OCI-LY1 (cell line): Measurements from ENCODE around the gene SOCS1.

Experiments used
- H2AFZ ChIP-seq: fragments of 200-600 bp; sonication (generic), shearing (Covaris generic); 2 replicates; pipeline ENCODE4 v1.6.0; 2014; ENCODE audit warnings: antibody characterized with exemption, mild to moderate bottlenecking, low read length
- H3F3A ChIP-seq: fragments of 200-600 bp; sonication (generic), shearing (Covaris generic); 2 replicates; pipeline ENCODE4 v1.6.0; 2014; ENCODE audit warnings: mild to moderate bottlenecking, antibody characterized with exemption, low read length, moderate library complexity; ENCODE audit not compliant: insufficient read depth
- H3K27ac ChIP-seq: fragments of 200-600 bp; sonication (generic); 2 replicates; pipeline ENCODE4 v1.5.1; 2014; ENCODE audit warnings: low read length, mixed run types, mild to moderate bottlenecking, low read depth; ENCODE audit not compliant: poor library complexity, severe bottlenecking
- H3K27me3 ChIP-seq: fragments of 200-600 bp; sonication (generic); 2 replicates; pipeline ENCODE4 v1.6.0; 2014; ENCODE audit warnings: antibody characterized with exemption, mild to moderate bottlenecking, low read length, moderate library complexity; ENCODE audit not compliant: insufficient read depth
- H3K36me3 ChIP-seq: fragments of 200-600 bp; sonication (generic); 2 replicates; pipeline ENCODE4 v1.6.1; 2014; ENCODE audit warnings: mild to moderate bottlenecking, antibody characterized with exemption, low read length, moderate library complexity, mixed read lengths; ENCODE audit not compliant: insufficient read depth
- H3K4me1 ChIP-seq: fragments of 200-600 bp; sonication (generic); 2 replicates; pipeline ENCODE4 v1.5.1; 2014; ENCODE audit warnings: mild to moderate bottlenecking, low read length, moderate library complexity; ENCODE audit not compliant: insufficient read depth, severe bottlenecking
- H3K4me2 ChIP-seq: fragments of 200-600 bp; sonication (generic), shearing (Covaris generic); 2 replicates; pipeline ENCODE4 v1.6.1; 2014; ENCODE audit warnings: low read length
- H3K4me3 ChIP-seq: fragments of 200-600 bp; sonication (generic); 2 replicates; pipeline ENCODE4 v1.5.1; 2014; ENCODE audit warnings: low read length, low read depth, mild to moderate bottlenecking, mixed read lengths; ENCODE audit not compliant: poor library complexity, severe bottlenecking
- H3K79me2 ChIP-seq: fragments of 200-600 bp; shearing (Covaris generic); 2 replicates; pipeline ENCODE4 v1.6.1; 2016; ENCODE audit warnings: mixed run types, low read length, mixed read lengths; ENCODE audit not compliant: insufficient read depth
- H3K9ac ChIP-seq: fragments of 200-600 bp; sonication (generic), shearing (Covaris generic); 2 replicates; pipeline ENCODE4 v1.6.1; 2014; ENCODE audit warnings: mild to moderate bottlenecking, low read length, mixed read lengths
- H3K9me2 ChIP-seq: fragments of 200-600 bp; sonication (generic), shearing (Covaris generic); 2 replicates; pipeline ENCODE4 v1.6.1; 2014; ENCODE audit warnings: low read depth, mild to moderate bottlenecking, low read length, mixed read lengths
- H3K9me3 ChIP-seq: fragments of 200-600 bp; shearing (Covaris generic); 2 replicates; pipeline ENCODE4 v1.6.1; 2014; ENCODE audit warnings: low read length, mixed read lengths
- H4K20me1 ChIP-seq: fragments of 200-600 bp; sonication (generic), shearing (Covaris generic); 2 replicates; pipeline ENCODE4 v1.6.0; 2016; ENCODE audit warnings: mild to moderate bottlenecking, low read length; ENCODE audit not compliant: insufficient read depth
- CTCF ChIP-seq: fragments of 200-600 bp; sonication (generic), shearing (Covaris generic); IDR thresholded peaks from 2 replicates; pipeline ENCODE4 v1.5.1; 2017; ENCODE audit warnings: mild to moderate bottlenecking, antibody characterized with exemption, low read length, moderate library complexity, mixed read lengths
- EZH2 ChIP-seq: fragments of 200-600 bp; sonication (generic), shearing (Covaris generic); IDR thresholded peaks from 2 replicates; pipeline ENCODE4 v1.8.0; 2017; ENCODE audit warnings: borderline replicate concordance, mixed run types, mild to moderate bottlenecking, antibody characterized with exemption, low read length, moderate library complexity, mixed read lengths

SOCS1 gene

GRCh38 chr16:11296351-11296705 is 40.3 kb upstream of the SOCS1 start:
- peaks cover 76% of the 10 kb centered on the region for H3K4me1 ChIP-seq
- H3K4me2 ChIP-seq, result peak overlapping the region; percentile 62; the same call in 1 of the 2 replicates
- H3K9me3 ChIP-seq, result no peaks in the 10 kb centered on the region
- H3F3A ChIP-seq, result peaks cover 8% of the 10 kb centered on the region
- no peak for TF ChIP-seq EZH2
- H3K27ac ChIP-seq, result peak overlapping the region; percentile 98
- no peaks in the 10 kb centered on the region for H3K9me2 ChIP-seq
- H4K20me1 ChIP-seq, result no peaks in the 10 kb centered on the region
- no peaks in the 10 kb centered on the region for H3K27me3 ChIP-seq
- H3K79me2 ChIP-seq, result no peaks in the 10 kb centered on the region
- no peak overlapping the region for H2AFZ ChIP-seq
- peak overlapping the region; percentile 59; the same call in 1 of the 2 replicates for H3K9ac ChIP-seq
- H3K4me3 ChIP-seq, result no peak overlapping the region
- no peaks in the 10 kb centered on the region for H3K36me3 ChIP-seq

GRCh38 chr16:11295672-11296071 is 39.7 kb upstream of the SOCS1 start:
- H3K9ac ChIP-seq, result peak overlapping the region; percentile 59; the same call in 1 of the 2 replicates
- H3K4me2 ChIP-seq, result no peak overlapping the region; the same call in 1 of the 2 replicates
- H3K4me3 ChIP-seq, result no peak overlapping the region
- no peaks in the 10 kb centered on the region for H3K36me3 ChIP-seq
- H3K4me1 ChIP-seq, result peaks cover 76% of the 10 kb centered on the region
- no peaks in the 10 kb centered on the region for H3K27me3 ChIP-seq
- no peak for TF ChIP-seq EZH2
- no peak for TF ChIP-seq CTCF
- peak overlapping the region; percentile 98 for H3K27ac ChIP-seq
- H2AFZ ChIP-seq, result no peak overlapping the region
- H3K9me3 ChIP-seq, result no peaks in the 10 kb centered on the region
- no peaks in the 10 kb centered on the region for H3K79me2 ChIP-seq
- H4K20me1 ChIP-seq, result no peaks in the 10 kb centered on the region
- H3K9me2 ChIP-seq, result no peaks in the 10 kb centered on the region
- H3F3A ChIP-seq, result peaks cover 8% of the 10 kb centered on the region

DNA sequence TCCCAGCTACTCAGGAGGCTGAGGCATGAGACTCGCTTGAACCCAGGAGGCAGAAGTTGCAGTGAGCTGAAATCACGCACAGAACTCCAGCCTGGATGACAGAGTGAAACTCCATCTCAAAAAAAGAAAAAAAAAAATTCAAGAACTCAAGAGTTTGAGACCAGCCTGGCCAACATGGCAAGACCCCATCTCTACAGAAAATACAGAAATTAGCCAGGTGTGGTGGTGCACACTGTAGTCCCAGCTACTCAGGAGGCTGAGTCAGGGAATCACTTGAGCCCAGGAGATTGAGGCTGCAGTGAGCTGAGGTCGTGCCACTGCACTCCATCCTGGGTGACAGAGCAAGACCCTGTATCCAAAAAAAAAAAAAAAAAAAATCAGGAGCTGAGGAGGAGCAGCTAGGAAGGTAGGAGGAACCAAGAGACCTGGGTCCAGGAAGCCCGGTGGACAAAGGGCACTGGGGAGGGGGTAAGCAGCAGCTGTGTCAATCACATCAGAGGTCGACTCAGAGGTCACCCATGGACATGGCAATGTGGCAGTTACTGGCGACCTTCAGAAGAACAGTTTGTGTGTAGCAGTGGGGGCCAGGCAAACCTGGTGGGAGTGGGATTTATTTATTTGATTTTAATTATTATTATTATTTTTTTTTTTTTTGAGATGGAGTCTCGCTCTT is 36.2 kb upstream of the SOCS1 start:
- Histone ChIP-seq H3K9me3 (no peaks in the 10 kb centered on the region), H3K27ac (no peak overlapping the region), H3K4me1 (peaks cover 46% of the 10 kb centered on the region), H3K9me2 (no peaks in the 10 kb centered on the region), H3K4me2 (no peak overlapping the region), H3K79me2 (no peaks in the 10 kb centered on the region), H2AFZ (no peak overlapping the region), H3K9ac (no peak overlapping the region), H4K20me1 (no peaks in the 10 kb centered on the region), H3K4me3 (no peak overlapping the region), H3F3A (peaks cover 4% of the 10 kb centered on the region), H3K36me3 (no peaks in the 10 kb centered on the region), H3K27me3 (no peaks in the 10 kb centered on the region)
- TF ChIP-seq CTCF, result no peak
- TF ChIP-seq EZH2, result no peak

DNA sequence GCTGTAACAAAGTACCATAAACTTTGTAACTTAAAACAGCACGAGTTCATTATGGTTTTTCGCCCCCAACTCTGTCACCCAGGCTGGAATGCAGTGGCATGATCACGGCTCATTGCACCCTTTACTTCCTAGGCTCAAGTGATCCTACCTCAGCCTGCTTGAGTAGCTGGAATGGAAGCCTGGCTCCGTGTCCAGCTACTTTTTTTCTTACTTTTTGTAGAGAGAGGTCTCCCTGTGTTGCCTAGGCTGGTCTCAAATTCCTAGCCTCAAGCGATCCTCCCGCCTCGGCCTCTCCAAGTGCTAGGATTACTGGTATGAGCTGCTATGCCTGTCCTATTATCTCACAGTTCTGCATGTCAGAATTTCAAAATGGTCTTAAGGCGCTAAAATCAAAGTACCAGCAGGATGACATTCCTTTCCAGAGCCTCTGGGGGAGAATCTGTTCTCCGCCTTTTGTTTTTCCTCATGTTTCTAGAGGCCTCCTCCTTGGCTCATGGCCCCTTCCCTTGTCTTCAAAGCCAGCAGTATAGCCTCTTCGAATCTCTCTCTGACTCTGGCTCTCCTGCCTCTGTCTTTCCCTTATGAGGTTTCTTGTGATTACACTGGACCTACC is 35.2 kb upstream of the SOCS1 start:
- H3K27ac ChIP-seq, result no peak overlapping the region
- H3F3A ChIP-seq, result peaks cover 4% of the 10 kb centered on the region
- no peaks in the 10 kb centered on the region for H3K27me3 ChIP-seq
- H3K36me3 ChIP-seq, result no peaks in the 10 kb centered on the region
- no peak overlapping the region for H3K4me3 ChIP-seq
- H3K9me2 ChIP-seq, result no peaks in the 10 kb centered on the region
- H3K4me1 ChIP-seq, result peaks cover 39% of the 10 kb centered on the region
- H3K9ac ChIP-seq, result no peak overlapping the region
- H3K9me3 ChIP-seq, result no peaks in the 10 kb centered on the region
- no peaks in the 10 kb centered on the region for H3K79me2 ChIP-seq
- H2AFZ ChIP-seq, result no peak overlapping the region
- no peaks in the 10 kb centered on the region for H4K20me1 ChIP-seq
- TF ChIP-seq CTCF (no peak), EZH2 (no peak)
- H3K4me2 ChIP-seq, result no peak overlapping the region
